Upper lobe of left lung (tissue), 4 donors: Measurements from ENCODE around the gene PLD5.

Source experiments
- EP300 ChIP-seq, 4 donors: sonication (generic); formaldehyde crosslinking; IDR thresholded peaks; one replicate each; pipeline ENCODE4 v1.5.1; 2017; ENCODE audit warnings: antibody characterized with exemption in 4 of 4, control low read depth in 2 of 4
- POLR2A ChIP-seq, 4 donors: fragments of 450-650 bp; IDR thresholded peaks; one replicate each; pipeline ENCODE4 v1.5.1; 2016 to 2017; ENCODE audit warnings: antibody characterized with exemption in 4 of 4, mild to moderate bottlenecking in 2 of 4
- TF ChIP-seq, protein P1 (sequence below), 6 experiments: fragments of 450-650 bp in 4 of 6; fragments of 200-600 bp in 2 of 6; sonication (generic) in 2 of 6; IDR thresholded peaks; one replicate each; pipeline ENCODE4 v1.5.1; 2016 to 2019; ENCODE audit warnings: antibody characterized with exemption in 6 of 6

DNA sequence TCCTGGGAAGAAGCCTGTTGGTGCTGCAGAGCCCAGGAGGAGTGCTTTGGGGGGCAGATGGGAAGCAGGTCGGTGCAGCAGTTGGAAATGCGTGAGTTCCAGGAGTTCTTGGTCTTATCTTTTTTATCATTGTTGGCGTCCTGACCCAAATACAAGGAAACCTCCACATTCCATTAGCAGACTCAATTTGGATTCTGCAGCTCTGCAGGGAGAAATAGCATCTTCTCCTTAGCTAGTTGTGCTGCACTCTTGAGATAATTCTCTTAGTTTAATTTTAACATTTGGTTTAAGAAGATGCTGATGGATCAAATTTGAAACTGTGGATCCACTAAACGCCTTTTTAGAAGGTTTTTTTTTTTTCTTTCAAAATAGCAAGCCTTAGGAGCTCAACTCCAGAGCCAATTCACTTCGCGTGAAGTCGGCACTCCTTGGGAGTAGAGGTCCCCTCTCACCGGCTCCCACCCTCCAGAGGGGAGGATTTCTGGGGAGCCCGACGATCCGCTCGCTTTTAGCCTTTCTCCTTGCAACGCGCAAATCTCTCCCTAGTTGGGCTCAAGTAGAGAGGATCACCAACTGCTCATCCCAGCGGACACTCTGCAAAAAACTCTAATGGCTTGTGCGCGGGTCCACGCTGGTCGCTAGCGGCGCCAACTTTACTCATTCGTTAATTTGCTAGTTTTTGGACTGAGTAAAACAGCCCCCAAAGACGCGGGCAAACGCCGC, 1.3 kb downstream of the PLD5 start:
- TF ChIP-seq, protein P1, sequence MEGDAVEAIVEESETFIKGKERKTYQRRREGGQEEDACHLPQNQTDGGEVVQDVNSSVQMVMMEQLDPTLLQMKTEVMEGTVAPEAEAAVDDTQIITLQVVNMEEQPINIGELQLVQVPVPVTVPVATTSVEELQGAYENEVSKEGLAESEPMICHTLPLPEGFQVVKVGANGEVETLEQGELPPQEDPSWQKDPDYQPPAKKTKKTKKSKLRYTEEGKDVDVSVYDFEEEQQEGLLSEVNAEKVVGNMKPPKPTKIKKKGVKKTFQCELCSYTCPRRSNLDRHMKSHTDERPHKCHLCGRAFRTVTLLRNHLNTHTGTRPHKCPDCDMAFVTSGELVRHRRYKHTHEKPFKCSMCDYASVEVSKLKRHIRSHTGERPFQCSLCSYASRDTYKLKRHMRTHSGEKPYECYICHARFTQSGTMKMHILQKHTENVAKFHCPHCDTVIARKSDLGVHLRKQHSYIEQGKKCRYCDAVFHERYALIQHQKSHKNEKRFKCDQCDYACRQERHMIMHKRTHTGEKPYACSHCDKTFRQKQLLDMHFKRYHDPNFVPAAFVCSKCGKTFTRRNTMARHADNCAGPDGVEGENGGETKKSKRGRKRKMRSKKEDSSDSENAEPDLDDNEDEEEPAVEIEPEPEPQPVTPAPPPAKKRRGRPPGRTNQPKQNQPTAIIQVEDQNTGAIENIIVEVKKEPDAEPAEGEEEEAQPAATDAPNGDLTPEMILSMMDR (IDR thresholded peaks at IDR 0.05) = no peak
- TF ChIP-seq EP300 (IDR thresholded peaks at IDR 0.05) (no peak), POLR2A (IDR thresholded peaks at IDR 0.05) (no peak)
